ENCODE results near the gene COX6A2. TPM values are rescaled to one million over a fixed set of nuclear protein-coding genes. Genes with fewer than 3 reads are reported as not detected.

The COX6A2 gene
- total RNA-seq, 1 experiment from 2014 or later: not detected

- CTCF ChIA-PET: no interaction called here
- no peak overlapping the region for H3K4me3 Mint-ChIP-seq
- DNase-seq (ENCODE audit: low spot score) (no peak), ATAC-seq (no peak)
- H3K27ac Mint-ChIP-seq: no peak overlapping the region
- peaks cover 6% of the 10 kb centered on the region for H3K9me3 Mint-ChIP-seq
- POLR2A ChIA-PET: no interaction called here
- H3K27me3 Mint-ChIP-seq (ENCODE audit: low read depth): peaks cover 4% of the 10 kb centered on the region
- H3K36me3 Mint-ChIP-seq: no peaks in the 10 kb centered on the region
- no peaks in the 10 kb centered on the region for H3K4me1 Mint-ChIP-seq
- TF ChIP-seq NFE2L1 (CRISPR knock-in tag; IDR thresholded peaks at IDR 0.05) (no peak), ZNF232 (CRISPR knock-in tag; IDR thresholded peaks at IDR 0.05) (no peak), GTF2I (CRISPR knock-in tag; conservative IDR thresholded peaks at IDR 0.05) (no peak), SMAD3 (CRISPR knock-in tag; IDR thresholded peaks at IDR 0.05; ENCODE audit: borderline replicate concordance) (no peak), HMGA2 (CRISPR knock-in tag; IDR thresholded peaks at IDR 0.05) (no peak), ZNF317 (CRISPR knock-in tag; IDR thresholded peaks at IDR 0.05; ENCODE audit: borderline replicate concordance, low read depth) (no peak), E2F5 (CRISPR knock-in tag; IDR thresholded peaks at IDR 0.05) (no peak), PREB (CRISPR knock-in tag; IDR thresholded peaks at IDR 0.05; ENCODE audit: borderline replicate concordance) (no peak), TEAD4 (CRISPR knock-in tag; IDR thresholded peaks at IDR 0.05) (no peak), FOXK1 (CRISPR knock-in tag; IDR thresholded peaks at IDR 0.05) (no peak)
- TF ChIP-seq, protein P1, sequence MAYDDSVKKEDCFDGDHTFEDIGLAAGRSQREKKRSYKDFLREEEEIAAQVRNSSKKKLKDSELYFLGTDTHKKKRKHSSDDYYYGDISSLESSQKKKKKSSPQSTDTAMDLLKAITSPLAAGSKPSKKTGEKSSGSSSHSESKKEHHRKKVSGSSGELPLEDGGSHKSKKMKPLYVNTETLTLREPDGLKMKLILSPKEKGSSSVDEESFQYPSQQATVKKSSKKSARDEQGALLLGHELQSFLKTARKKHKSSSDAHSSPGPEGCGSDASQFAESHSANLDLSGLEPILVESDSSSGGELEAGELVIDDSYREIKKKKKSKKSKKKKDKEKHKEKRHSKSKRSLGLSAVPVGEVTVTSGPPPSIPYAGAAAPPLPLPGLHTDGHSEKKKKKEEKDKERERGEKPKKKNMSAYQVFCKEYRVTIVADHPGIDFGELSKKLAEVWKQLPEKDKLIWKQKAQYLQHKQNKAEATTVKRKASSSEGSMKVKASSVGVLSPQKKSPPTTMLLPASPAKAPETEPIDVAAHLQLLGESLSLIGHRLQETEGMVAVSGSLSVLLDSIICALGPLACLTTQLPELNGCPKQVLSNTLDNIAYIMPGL (CRISPR knock-in tag; IDR thresholded peaks at IDR 0.05): no peak
- TF ChIP-seq, protein P2, sequence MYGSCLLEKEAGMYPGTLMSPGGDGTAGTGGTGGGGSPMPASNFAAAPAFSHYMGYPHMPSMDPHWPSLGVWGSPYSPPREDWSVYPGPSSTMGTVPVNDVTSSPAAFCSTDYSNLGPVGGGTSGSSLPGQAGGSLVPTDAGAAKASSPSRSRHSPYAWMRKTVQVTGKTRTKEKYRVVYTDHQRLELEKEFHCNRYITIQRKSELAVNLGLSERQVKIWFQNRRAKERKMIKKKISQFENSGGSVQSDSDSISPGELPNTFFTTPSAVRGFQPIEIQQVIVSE (CRISPR knock-in tag; IDR thresholded peaks at IDR 0.05; ENCODE audit: borderline replicate concordance): no peak
- TF ChIP-seq, protein P3, sequence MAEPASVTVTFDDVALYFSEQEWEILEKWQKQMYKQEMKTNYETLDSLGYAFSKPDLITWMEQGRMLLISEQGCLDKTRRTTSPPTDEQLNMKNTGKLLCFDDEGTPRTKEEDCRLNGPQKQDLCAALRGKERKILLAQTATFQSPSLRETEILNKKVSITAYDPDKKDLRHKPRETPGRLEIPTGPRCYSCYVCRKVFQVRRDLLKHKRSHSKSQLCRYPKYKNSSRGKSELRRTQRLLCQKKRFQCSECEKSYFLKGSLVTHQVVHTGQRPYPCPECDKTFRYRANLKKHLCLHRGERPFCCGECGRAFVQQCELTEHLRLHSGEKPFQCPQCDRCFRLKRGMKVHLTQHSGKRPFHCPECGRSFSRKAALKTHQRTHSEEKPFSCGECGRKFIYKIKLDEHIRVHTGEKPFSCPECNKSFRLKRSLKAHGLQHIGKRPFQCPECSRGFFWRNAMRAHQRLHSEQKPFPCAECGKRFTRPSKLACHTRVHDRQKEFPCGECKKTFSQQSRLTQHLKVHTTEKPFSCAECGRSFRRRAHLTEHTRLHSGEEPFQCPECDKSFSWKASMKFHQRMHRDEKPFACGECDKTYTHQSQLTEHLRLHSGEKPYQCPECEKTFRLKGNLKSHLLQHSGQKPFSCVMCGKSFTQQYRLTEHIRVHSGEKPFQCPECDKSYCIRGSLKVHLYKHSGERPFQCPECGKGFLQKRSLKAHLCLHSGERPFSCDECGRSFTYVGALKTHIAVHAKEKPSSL (CRISPR knock-in tag; conservative IDR thresholded peaks at IDR 0.05): no peak
These were observed 14.8 kb downstream of the COX6A2 start for GRCh38 chr16:31413381-31413780.

DNA sequence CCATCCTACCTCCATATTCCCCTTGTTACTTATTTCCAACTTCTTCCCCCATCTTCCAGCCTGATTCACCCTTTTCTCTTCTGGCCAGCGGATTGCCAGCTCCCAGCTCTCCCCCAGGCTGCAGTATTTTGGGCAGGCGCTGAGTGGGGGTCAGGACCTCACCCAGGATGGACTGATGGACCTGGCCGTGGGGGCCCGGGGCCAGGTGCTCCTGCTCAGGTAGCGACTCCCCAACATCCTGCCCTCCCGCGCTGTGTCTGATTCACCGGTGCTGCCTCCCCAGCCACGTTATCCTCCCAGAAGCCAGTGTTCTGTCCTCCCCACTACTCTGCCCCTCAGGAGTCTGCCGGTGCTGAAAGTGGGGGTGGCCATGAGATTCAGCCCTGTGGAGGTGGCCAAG lies 15.4 kb downstream of the COX6A2 start:
- no peaks in the 10 kb centered on the region for H3K4me1 Mint-ChIP-seq
- no peaks in the 10 kb centered on the region for H3K9me3 Mint-ChIP-seq
- POLR2A ChIA-PET: no interaction called here
- DNase-seq (ENCODE audit: low spot score) (no peak), ATAC-seq (no peak)
- peaks cover 4% of the 10 kb centered on the region; the same call in 1 of the 2 replicates for H3K27me3 Mint-ChIP-seq (ENCODE audit: low read depth)
- no peaks in the 10 kb centered on the region for H3K36me3 Mint-ChIP-seq
- CTCF ChIA-PET: interaction anchor here (0.6 kb wide), 1 partner anchor 190 kb away, joined by 3 read pairs; no protein-coding TSS in a partner anchor
- no peak overlapping the region for H3K27ac Mint-ChIP-seq
- TF ChIP-seq, protein P4, sequence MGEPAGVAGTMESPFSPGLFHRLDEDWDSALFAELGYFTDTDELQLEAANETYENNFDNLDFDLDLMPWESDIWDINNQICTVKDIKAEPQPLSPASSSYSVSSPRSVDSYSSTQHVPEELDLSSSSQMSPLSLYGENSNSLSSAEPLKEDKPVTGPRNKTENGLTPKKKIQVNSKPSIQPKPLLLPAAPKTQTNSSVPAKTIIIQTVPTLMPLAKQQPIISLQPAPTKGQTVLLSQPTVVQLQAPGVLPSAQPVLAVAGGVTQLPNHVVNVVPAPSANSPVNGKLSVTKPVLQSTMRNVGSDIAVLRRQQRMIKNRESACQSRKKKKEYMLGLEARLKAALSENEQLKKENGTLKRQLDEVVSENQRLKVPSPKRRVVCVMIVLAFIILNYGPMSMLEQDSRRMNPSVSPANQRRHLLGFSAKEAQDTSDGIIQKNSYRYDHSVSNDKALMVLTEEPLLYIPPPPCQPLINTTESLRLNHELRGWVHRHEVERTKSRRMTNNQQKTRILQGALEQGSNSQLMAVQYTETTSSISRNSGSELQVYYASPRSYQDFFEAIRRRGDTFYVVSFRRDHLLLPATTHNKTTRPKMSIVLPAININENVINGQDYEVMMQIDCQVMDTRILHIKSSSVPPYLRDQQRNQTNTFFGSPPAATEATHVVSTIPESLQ (CRISPR knock-in tag; IDR thresholded peaks at IDR 0.05): no peak
- TF ChIP-seq NFATC4 (CRISPR knock-in tag; IDR thresholded peaks at IDR 0.05) (no peak), ZNF416 (CRISPR knock-in tag; IDR thresholded peaks at IDR 0.05) (no peak), EMX1 (CRISPR knock-in tag; IDR thresholded peaks at IDR 0.05) (no peak), ZBTB21 (CRISPR knock-in tag; IDR thresholded peaks at IDR 0.05; ENCODE audit: borderline replicate concordance) (no peak)
- TF ChIP-seq, protein P5, sequence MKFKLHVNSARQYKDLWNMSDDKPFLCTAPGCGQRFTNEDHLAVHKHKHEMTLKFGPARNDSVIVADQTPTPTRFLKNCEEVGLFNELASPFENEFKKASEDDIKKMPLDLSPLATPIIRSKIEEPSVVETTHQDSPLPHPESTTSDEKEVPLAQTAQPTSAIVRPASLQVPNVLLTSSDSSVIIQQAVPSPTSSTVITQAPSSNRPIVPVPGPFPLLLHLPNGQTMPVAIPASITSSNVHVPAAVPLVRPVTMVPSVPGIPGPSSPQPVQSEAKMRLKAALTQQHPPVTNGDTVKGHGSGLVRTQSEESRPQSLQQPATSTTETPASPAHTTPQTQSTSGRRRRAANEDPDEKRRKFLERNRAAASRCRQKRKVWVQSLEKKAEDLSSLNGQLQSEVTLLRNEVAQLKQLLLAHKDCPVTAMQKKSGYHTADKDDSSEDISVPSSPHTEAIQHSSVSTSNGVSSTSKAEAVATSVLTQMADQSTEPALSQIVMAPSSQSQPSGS (CRISPR knock-in tag; IDR thresholded peaks at IDR 0.05; ENCODE audit: borderline replicate concordance, low read depth): no peak
- TF ChIP-seq, protein P2 (CRISPR knock-in tag; IDR thresholded peaks at IDR 0.05; ENCODE audit: borderline replicate concordance): no peak
- TF ChIP-seq, protein P6, sequence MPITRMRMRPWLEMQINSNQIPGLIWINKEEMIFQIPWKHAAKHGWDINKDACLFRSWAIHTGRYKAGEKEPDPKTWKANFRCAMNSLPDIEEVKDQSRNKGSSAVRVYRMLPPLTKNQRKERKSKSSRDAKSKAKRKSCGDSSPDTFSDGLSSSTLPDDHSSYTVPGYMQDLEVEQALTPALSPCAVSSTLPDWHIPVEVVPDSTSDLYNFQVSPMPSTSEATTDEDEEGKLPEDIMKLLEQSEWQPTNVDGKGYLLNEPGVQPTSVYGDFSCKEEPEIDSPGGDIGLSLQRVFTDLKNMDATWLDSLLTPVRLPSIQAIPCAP (CRISPR knock-in tag; IDR thresholded peaks at IDR 0.05): no peak
- no peak overlapping the region for H3K4me3 Mint-ChIP-seq
